Muscle layer of colon (tissue), 2 donors: Measurements from ENCODE around the gene ZNF679.
"Not testable (repeated sequence)": the region's sequence is repeated elsewhere in the genome, so short reads cannot be mapped to it uniquely, and the experiment has no call there.

ENCODE experiments used
- H3K27ac ChIP-seq: one replicate; pipeline ENCODE4 v1.7.0; 2013; ENCODE audit warnings: low read depth, mild to moderate bottlenecking, low read length, moderate library complexity
- H3K27me3 ChIP-seq, 2 donors: one replicate each; pipeline ENCODE4 v1.7.0; 2013; ENCODE audit warnings: low read length in 2 of 2, mild to moderate bottlenecking in 2 of 2; ENCODE audit not compliant: insufficient read depth in 2 of 2, control insufficient read depth in 1 of 2
- H3K36me3 ChIP-seq: one replicate; pipeline ENCODE4 v1.7.0; 2013; ENCODE audit warnings: mild to moderate bottlenecking, low read length; ENCODE audit not compliant: insufficient read depth
- H3K4me1 ChIP-seq: one replicate; pipeline ENCODE4 v1.7.0; 2013; ENCODE audit warnings: mild to moderate bottlenecking, low read length; ENCODE audit not compliant: insufficient read depth
- H3K4me3 ChIP-seq, 2 donors: one replicate each; pipeline ENCODE4 v1.7.0; 2013; ENCODE audit warnings: low read length in 2 of 2, low read depth in 1 of 2, mild to moderate bottlenecking in 1 of 2, moderate library complexity in 1 of 2
- H3K9ac ChIP-seq: one replicate; pipeline ENCODE4 v1.7.0; 2013; ENCODE audit warnings: low read length
- H3K9me3 ChIP-seq: one replicate; pipeline ENCODE4 v1.7.0; 2013; ENCODE audit warnings: mild to moderate bottlenecking, low read length
- donor health status: abdominal sarcoma.
- donor health status: Adenocarcinoma of cecum.

Gene ZNF679

GRCh38 chr7:64313740-64314491, 85.6 kb downstream of the ZNF679 start, which contains the start of gene ZNF736:
TSS of gene ZNF736 (plus strand) at chr7:64313961. CDS start at chr7:64314151, 190 bp downstream.
- H3K4me3 ChIP-seq: peak within 1 kb of the TSS; percentile 81 to 98
- no peaks in the 10 kb centered on the region for H3K36me3 ChIP-seq
- no peaks in the 10 kb centered on the region for H3K9me3 ChIP-seq
- peak within 1 kb of the TSS; percentile 97 for H3K9ac ChIP-seq
- H3K4me1 ChIP-seq: peaks cover 9% of the 10 kb centered on the region
- peak within 1 kb of the TSS; percentile 40 for H3K27ac ChIP-seq
- no peaks in the 10 kb centered on the region for H3K27me3 ChIP-seq

GRCh38 chr7:64314566-64314965, 86.3 kb downstream of the ZNF679 start:
- H3K4me1 ChIP-seq: peaks cover 9% of the 10 kb centered on the region
- no peak overlapping the region for H3K27ac ChIP-seq
- H3K36me3 ChIP-seq: no peaks in the 10 kb centered on the region
- H3K9me3 ChIP-seq: no peaks in the 10 kb centered on the region
- peak overlapping the region; percentile 81 to 98 for H3K4me3 ChIP-seq
- no peaks in the 10 kb centered on the region for H3K27me3 ChIP-seq
- peak overlapping the region; percentile 97 for H3K9ac ChIP-seq

DNA sequence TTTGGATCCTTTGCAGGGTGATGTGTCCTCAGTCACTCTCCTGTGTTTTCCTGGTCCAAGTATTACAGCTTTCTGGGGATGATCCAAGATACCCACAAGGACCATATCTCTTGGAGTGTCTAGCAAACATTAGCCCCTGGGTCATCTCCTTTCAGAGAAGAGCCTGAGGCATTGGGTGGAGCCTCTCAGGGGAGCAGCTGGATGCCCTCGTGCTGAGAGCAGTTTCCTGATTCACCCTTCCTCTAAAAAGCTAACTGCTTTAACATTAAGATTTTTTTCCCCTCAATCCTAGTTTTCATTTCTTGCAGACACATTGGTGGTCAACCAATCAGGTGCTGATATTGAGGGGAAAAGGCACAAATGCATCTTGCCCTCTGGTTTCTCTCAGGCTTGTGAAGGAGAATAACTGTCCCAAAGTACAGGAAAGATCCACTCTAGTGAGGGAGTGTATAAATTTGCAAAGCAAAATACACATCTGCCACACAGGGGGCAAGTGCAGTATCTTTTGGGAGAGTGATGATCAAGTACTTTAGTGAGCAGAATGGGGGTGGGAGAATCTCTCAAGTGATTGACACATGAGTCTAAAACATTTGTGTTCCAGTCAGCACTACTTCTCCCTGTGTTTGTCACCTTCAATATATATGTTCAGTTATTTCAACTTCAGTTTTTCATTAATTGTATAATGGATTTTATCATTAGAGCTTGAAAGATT, 87.9 kb downstream of the ZNF679 start:
- H3K9me3 ChIP-seq, H3K27me3 ChIP-seq, H3K36me3 ChIP-seq, H3K27ac ChIP-seq, H3K9ac ChIP-seq, H3K4me3 ChIP-seq, H3K4me1 ChIP-seq: not testable (repeated sequence)
